Measurements from ENCODE around the gene TMEM87B. TPM values are rescaled to one million over a fixed set of nuclear protein-coding genes. Genes with fewer than 3 reads are reported as not detected.

Gene TMEM87B
- total RNA-seq, 4 donors from 2014 or later: 30.6 to 35.8 (median 34.9) TPM

GRCh38 chr2:112147382-112148168, 92.5 kb downstream of the TMEM87B start:
- 76 to 86% methylated on average over 17 of the region's 17 CpGs for WGBS, 2 donors
- H3K4me1 ChIP-seq: no peaks in the 10 kb centered on the region
- no peak for TF ChIP-seq CTCF (IDR thresholded peaks at IDR 0.05)
- TF ChIP-seq POLR2A (IDR thresholded peaks at IDR 0.05): no peak
- no peaks in the 10 kb centered on the region for H3K36me3 ChIP-seq
- no peaks in the 10 kb centered on the region for H3K27me3 ChIP-seq
- H3K9me3 ChIP-seq: no peaks in the 10 kb centered on the region
- H3K27ac ChIP-seq: peak overlapping the region in 2 of 3 donors; percentile 32 to 45
- intact Hi-C loops (cut with DNase I): no loop called here
- no peak overlapping the region for H3K4me3 ChIP-seq (replicated peaks in 1 of 3)
- no peak for DNase-seq

DNA sequence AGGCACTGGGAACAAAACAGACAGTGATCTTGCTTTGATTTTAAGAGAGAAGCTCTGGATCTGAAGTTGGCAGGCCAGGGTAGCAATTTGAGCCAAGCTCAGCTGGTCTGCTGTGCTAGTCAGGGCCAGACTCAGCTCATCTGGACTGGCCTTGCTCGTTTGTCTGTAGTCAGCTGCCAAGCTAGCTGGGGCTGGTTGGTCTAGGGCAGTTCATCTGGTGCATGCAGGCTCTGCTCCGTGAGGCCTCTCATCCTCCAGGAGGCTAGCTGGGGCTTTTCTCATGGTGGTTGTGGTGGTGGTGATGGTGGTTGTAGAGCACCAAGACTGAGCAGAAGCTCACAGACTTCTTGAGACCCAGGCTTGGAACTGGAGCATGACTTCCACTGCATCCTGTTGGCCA, 93.4 kb downstream of the TMEM87B start:
- WGBS, 2 donors: 56 to 78% methylated on average over 1 to 2 of the region's 2 CpGs
- Histone ChIP-seq H3K27ac (peak overlapping the region in 1 of 3 donors; percentile 32), H3K4me1 (no peaks in the 10 kb centered on the region), H3K27me3 (no peaks in the 10 kb centered on the region), H3K9me3 (no peaks in the 10 kb centered on the region), H3K4me3 (replicated peaks in 1 of 3) (no peak overlapping the region), H3K36me3 (no peaks in the 10 kb centered on the region)
- intact Hi-C loops (cut with DNase I): no loop called here
- no peak for DNase-seq
- TF ChIP-seq CTCF (IDR thresholded peaks at IDR 0.05): no peak
- no peak for TF ChIP-seq POLR2A (IDR thresholded peaks at IDR 0.05)

DNA sequence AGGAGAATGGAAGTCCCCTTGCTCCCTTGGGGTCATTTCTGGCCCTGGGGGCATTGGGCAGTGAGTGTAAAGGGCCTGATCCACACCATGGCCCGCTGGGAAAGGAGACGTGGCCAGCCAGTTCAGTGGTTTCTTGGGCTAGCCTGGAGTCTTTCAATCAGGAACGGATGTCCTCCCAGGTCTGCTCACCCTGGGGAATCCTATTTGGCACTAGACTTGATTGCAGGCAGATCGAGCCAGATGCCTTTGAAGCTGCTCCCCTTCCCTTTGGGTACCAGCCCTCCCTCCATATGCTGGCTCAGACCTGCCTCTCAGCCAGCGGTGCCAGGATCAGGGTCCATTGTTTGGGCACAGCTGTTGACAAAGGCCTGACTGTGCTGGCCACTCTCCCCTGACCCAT, 94.1 kb downstream of the TMEM87B start:
- no peak for DNase-seq
- Histone ChIP-seq H3K27ac (no peak overlapping the region), H3K27me3 (no peaks in the 10 kb centered on the region), H3K4me3 (replicated peaks in 1 of 3) (no peak overlapping the region), H3K9me3 (no peaks in the 10 kb centered on the region), H3K36me3 (no peaks in the 10 kb centered on the region), H3K4me1 (no peaks in the 10 kb centered on the region)
- intact Hi-C loops (cut with DNase I): no loop called here
- 90 to 100% methylated on average over 2 to 5 of the region's 5 CpGs for WGBS, 2 donors
- TF ChIP-seq CTCF (IDR thresholded peaks at IDR 0.05) (no peak), POLR2A (IDR thresholded peaks at IDR 0.05) (no peak)

DNA sequence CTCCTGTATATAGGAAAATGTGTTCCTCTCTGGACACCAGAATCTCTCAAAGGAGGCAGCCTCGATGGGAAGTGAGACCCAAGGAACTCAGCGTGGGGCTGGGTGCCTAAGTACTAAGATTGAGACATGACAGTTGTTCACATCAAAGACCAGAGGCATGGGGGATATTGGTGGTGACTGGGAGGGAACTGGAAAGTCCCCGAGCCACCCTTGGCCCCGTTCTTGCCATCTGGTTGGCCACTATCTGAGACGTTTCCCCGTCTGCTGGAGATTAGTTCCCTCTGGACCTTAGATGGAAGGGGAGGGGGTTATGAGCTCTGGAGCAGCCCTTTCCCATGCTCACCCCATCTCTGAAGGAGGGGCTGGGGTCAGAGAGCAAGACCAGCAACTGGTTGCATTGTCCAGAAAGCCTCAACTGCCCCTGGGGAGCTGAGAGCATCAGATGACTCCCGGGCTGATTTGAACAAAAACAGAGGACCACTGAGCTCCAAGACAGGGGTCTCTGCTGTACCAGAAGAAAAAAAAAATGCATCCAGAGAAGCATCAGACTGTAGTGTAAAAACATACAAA, 94.9 kb downstream of the TMEM87B start:
- Histone ChIP-seq H3K27ac (no peak overlapping the region), H3K4me1 (no peaks in the 10 kb centered on the region), H3K9me3 (no peaks in the 10 kb centered on the region), H3K27me3 (no peaks in the 10 kb centered on the region), H3K4me3 (replicated peaks in 1 of 3) (no peak overlapping the region), H3K36me3 (no peaks in the 10 kb centered on the region)
- WGBS, 2 donors: 83 to 88% methylated on average over 7 of the region's 7 CpGs
- DNase-seq: no peak
- intact Hi-C loops (cut with DNase I): no loop called here
- TF ChIP-seq POLR2A (IDR thresholded peaks at IDR 0.05) (no peak), CTCF (IDR thresholded peaks at IDR 0.05) (no peak)

GRCh38 chr2:112150447-112150846, 95.4 kb downstream of the TMEM87B start:
- Histone ChIP-seq H3K36me3 (no peaks in the 10 kb centered on the region), H3K27ac (peak overlapping the region in 2 of 3 donors; percentile 13 to 38), H3K4me3 (replicated peaks in 1 of 3) (no peak overlapping the region), H3K4me1 (no peaks in the 10 kb centered on the region), H3K27me3 (no peaks in the 10 kb centered on the region), H3K9me3 (no peaks in the 10 kb centered on the region)
- TF ChIP-seq POLR2A (IDR thresholded peaks at IDR 0.05): no peak
- no peak for TF ChIP-seq CTCF (IDR thresholded peaks at IDR 0.05)
- intact Hi-C loops (cut with DNase I): no loop called here
- WGBS, 2 donors: 70 to 86% methylated on average over 5 of the region's 5 CpGs
- DNase-seq: no peak

Data from thyroid gland (tissue), 4 donors.